ENCODE measurements around the gene RHBG.

- no peak for TF ChIP-seq REST (IDR thresholded peaks at IDR 0.05; ENCODE audit: low read depth)
- no peak for TF ChIP-seq CEBPB (IDR thresholded peaks at IDR 0.05)
- no peak for TF ChIP-seq USF1 (IDR thresholded peaks at IDR 0.05)
Measured at GRCh38 chr1:156394835-156395461, 25.9 kb downstream of the RHBG start.

Measured in Ishikawa (cell line).